ENCODE data around the gene STX5.
"Not testable (repeated sequence)": the region's sequence is repeated elsewhere in the genome, so short reads cannot be mapped to it uniquely, and the experiment has no call there.

The STX5 gene, protein sequence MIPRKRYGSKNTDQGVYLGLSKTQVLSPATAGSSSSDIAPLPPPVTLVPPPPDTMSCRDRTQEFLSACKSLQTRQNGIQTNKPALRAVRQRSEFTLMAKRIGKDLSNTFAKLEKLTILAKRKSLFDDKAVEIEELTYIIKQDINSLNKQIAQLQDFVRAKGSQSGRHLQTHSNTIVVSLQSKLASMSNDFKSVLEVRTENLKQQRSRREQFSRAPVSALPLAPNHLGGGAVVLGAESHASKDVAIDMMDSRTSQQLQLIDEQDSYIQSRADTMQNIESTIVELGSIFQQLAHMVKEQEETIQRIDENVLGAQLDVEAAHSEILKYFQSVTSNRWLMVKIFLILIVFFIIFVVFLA

DNA sequence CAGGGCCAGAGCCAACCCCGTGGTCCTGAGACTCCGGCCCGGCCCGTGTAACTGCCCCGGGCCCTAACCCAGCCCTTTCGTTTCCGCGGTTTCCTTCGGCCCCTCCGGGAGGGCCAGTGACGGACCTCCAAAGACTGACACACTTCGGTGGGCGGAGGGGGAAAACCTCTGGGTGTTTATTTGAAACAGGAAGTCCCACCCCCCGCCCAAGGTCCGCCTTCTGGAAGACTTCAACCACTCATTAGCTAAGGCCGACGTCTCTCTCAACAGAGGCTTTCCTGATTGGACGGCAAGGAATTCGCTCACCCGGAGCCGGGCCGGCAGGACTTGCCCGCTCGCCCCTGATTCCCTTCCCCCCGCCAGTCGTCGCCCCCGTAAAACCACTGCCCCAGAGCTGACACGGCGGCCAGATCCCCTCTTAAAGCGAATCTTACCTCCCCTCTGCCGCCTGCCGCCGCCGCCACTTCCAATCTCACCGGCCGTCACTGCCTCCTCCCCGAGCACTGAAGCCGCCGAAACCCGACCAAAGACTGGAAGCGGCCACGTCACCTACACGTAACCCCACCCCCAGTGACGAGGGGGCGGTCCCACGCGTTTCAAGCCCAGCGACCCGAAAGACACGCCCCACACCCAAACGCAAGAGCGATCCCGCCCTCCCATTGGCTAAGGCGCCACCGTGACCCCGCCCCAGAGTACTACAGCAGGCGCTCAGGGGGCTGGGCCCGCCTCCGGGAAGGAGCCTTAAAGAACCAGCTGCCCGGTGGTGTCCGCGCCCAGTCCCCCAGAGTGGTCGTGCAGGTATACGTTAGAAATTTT lies at the start of gene STX5:
TSS of gene STX5 (minus strand) at position 532 of the 816 bp plus-strand sequence. CDS start 808 bp downstream, outside the sequence.
- peak; percentile 98 for DNase-seq

DNA sequence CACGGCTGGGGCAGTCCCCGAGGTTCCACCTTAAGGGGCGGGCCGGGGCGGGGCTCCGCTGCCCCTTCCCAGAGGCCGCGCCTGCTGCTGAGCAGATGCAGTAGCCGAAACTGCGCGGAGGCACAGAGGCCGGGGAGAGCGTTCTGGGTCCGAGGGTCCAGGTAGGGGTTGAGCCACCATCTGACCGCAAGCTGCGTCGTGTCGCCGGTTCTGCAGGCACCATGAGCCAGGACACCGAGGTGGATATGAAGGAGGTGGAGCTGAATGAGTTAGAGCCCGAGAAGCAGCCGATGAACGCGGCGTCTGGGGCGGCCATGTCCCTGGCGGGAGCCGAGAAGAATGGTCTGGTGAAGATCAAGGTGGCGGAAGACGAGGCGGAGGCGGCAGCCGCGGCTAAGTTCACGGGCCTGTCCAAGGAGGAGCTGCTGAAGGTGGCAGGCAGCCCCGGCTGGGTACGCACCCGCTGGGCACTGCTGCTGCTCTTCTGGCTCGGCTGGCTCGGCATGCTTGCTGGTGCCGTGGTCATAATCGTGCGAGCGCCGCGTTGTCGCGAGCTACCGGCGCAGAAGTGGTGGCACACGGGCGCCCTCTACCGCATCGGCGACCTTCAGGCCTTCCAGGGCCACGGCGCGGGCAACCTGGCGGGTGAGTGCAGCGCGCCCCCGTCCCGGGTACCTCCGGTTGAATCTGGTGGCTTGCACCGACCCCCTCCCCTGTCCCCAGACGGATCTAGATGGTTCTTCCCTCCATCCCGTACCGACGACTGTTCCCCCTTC lies 49.1 kb upstream of the STX5 start, which contains the start of gene SLC3A2:
TSS of gene SLC3A2 (plus strand) at position 94 of the 776 bp plus-strand sequence. CDS start at position 222, 128 bp downstream.
- peak; percentile 82 for DNase-seq

DNA sequence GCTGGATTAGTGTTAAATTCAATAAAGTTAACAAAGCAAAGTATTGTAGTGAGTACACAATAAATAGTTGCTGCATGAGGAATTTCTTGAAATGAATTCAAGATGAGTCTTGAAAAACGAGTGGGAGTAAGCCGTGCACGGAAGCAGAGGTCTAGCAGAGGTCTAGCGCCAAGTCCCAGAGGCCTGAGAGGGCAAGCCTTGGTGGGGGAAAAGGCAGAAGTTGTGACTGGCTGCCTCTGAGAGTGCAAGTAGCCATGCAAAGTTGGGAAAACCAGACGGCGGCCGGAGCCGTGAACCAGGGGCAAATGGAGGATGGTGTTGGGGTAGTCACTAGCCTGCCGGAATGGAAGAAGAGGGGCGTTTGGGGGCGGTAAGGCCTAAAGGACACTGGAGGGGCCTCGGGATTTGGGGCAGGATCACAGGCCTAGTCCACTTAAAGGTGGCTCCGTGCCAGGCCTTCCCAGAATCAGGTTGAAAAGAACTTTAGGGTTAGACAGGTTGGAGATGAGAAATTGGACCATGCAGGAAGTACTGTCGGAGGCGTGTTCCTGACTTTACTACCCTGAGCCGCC lies 48.5 kb upstream of the STX5 start:
- no peak for DNase-seq

DNA sequence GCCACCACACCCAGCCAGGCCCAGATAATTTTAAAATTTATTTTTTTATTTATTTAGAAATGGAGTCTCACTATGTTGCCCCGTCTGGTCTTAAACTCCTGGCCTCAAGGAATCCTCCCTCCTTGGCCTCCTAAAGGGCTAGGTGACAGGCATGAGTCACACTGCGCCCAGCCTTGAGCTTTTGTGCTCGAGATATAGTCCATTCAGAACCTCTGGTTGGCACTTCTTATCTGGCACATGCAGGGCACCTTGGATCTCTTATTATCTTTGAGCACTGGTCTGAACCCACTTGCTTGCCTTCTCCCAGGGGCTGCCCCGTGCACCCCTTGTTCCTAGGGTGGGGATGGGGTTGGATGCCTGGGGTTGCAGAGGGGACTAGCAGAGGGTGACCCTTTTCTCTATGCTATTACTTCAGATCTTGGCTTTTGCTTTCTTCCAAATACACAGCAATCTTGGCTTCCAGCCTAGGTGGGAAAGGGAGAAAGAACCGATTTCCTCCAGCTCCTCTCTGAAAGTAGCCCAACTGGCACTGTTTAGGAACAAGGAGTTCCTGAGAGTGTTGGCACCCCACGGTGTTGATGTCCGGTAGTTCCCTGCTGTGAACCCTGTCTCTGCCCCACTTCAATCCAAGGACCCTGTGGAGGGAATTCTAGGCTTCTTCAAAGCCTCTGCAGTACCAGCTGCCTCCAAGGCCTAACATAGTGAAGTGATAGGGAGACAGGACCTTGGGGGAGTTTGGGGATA lies 47.6 kb upstream of the STX5 start:
- no peak for DNase-seq

DNA sequence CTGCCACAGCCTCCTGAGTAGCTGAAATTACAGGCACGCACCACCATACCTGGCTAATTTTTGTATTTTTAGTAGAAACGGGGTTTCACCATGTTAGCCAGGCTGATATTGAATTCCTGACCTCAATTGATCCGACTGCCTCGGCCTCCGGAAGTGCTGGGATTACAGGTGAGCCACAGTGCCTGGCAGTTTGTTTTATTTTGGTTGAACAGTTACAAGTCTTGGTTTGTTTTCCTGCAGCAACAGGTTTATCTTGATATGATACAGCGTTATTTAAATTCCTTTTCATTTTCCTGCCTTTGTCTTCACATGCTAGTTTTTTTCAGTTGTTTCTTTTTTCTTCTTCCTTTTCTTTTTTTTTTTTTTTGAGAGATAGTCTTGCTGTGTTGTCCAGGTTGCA lies 44.9 kb upstream of the STX5 start:
- DNase-seq = no peak

DNA sequence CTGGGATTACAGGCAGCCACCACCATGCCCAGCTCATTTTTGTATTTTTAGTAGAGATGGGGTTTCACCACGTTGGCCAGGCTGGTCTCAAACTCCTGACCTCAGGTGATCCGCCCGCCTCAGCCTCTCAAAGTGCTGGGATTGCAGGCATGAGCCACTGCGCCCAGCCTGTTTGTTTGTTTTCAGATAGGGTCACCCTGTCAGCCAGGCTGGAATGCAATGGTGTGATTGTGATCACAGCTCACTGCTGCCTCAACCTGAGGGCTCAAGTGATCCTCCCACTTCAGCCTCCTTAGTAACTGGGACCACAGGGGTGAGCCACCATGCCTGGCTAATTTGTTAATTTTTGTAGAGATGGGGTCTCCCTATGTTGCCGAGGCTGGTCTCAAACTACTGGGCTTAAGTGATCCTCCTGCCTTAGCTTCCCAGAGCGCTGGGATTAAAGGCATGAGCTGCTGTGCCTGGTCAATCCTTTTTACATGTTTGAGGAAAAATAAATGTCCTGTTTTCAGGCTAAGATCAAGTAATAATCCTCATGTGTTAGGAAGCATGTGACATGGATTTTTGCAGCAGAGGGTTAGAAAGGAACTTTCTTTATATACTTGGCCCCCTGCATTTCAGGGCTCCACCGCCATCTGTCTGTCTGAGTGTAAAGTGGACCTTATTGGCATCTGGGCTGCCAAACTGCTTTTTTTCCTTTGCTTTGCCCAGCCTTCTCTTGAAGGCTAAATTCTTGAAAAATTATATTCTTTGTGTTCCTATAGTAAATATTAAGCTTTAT lies 44.0 kb upstream of the STX5 start:
- DNase-seq = no peak

DNA sequence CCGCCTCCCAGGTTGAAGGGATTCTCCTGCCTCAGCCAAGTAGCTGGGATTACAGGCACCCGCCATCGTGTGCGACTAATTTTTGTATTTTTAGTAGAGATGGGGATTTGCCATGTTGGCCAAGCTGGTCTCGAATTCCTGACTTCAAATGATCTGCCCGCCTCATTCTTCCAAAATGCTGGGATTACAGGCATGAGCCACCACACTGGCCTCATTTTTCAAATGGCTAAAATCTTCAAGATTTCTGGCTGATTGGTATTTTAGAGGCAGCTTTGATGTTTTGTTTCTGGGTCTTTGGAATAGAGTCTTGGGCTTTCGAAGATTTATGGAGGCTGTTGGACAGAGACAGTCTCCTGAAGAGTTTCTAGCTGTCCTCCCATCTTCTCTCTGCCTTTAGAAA lies 43.0 kb upstream of the STX5 start:
- no peak for DNase-seq

DNA sequence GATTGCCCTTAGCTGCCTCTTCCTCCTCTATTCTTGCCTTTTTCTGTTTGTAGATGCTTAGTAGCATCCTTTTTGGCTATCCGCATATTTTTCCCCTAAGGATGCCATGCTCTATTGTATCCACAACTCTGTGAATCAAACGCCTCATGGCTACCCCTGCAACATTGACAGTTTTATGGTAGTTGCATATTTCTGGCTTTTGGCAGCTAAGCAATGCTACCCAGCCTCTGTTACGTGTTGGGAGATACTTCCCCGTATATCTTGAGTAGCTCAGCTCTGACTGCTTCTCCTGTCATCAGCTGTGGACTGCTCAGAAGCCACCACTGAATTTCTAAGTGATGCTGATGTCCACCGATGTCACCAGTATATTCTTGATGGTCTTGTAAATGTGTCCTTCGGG lies 33.8 kb upstream of the STX5 start:
- DNase-seq = no peak

DNA sequence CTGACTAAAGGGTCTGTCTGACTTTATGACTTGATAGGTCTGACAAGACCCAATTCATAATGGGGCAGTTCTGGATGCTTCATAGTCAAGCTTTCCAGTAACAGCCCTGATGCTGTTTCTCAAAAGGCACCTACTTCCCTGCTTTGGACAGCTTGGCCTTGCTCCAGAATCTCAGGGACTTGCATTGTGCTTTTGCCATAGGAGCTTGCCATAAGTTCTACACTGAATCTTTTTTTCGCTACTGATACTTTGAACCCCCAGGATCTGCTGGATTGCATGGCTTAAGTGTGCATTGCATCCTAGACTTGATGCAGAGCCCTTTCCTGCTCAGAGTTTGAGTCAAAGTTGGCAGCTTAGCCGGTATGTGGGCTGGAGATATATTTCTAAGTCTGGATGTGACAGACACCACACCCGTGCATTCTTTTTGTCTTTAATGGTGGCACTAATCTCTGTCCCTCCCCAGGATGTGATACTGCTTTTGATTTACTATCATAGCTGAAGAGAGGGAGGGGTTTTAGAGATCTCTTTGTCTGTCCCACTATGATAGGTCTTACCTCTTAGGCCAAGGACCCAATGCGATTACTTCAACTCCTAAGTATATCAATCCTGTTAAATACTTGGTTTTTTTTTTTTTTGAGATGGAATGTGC lies 32.0 kb upstream of the STX5 start:
- no peak for DNase-seq

DNA sequence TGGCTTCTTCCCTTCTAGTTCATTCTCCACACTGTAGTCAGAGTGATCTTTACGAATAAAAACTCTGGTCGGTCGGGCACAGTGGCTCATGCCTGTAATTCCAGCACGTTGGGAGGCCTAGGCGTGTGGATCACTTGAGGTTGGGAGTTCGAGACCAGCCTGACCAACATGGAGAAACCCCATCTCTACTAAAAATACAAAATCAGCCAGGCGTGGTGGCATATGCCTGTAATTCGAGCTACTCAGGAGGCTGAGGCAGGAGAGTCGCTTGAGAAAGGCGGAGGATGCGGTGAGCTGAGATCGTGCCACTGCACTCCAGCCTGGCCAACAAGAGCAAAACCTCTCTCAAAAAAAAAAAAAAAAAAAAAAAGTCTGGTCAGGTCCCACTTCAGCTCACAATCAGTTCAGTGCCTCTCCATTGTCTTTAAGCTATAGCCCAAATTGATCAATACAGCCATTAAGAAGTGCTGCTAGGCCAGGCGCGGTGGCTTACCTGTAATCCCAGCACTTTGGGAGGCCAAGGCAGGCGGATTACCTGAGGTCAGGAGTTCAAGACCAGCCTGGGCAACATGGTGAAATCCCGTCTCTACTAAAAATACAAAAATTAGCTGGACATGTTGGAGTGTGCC lies 29.8 kb upstream of the STX5 start:
- not testable (repeated sequence) for DNase-seq

DNA sequence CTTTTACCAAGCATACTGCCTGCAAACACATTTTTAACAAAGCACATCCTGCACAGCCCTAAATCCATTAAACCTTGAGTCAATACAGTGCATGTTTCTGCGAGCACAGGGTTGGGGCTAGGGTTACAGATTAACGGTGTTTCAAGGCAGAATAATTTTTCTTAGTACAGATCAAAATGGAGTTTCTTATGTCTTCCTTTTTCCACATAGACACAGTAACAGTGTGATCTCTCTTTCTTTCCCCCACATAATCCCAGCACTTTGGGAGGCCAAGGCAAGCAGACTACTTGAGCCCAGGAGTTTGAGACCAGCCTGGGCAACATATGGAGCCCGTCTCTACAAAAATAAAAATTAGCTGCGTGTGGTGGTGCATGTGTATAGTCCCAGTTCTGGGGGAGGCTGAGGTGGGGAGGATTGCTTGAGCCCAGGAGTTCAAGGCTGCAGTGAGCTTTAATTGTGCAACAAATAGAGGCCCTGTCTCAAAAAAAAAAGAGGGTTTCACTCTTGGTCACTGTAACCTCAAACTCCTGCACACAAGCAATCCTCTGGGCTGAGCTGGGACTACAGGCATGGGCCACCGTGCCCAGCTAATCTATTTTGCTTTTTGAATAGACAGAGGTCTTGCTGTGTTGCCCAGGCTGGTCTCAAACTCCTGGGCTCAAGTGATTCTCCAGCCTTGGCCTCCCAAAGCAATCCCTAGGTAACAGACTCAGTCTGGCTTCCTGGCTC lies 29.1 kb upstream of the STX5 start:
- DNase-seq = no peak

DNA sequence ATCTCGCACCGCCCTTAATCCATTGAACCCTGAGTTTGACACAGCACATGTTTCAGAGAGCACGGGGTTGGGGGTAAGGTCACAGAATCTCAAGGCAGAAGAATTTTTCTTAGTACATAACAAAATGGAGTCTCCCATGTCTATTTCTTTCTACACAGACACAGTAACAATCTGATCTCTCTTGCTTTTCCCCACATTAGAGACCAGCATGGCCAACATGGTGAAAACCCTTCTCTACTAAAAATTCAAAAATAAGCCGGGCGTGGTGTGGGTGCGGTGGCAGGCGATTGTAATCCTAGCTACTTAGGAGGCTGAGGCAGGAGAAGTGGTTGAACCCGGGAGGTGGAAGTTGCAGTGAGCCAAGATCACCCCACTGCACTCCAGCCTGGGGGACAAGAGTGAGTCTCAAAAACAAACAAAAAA lies 27.4 kb upstream of the STX5 start:
- DNase-seq = not testable (repeated sequence)

DNA sequence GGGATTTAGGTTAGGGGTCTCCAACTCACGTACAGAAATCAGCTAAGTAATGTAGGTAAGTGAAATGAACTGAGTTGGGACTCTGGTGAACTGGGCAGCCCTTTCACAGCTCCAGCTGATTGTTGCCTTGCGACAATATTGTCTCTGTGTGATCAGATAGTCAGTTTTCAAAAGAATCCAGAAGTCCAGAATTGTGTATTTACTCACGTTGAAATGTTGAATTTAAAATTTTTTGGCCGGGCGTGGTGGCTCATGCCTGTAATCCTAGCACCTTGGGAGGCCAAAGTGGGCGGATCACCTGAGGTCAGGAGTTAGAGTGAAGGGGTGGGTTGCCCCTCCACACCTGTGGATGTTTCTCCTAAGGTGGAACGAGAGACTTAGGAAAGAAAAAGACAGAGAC lies 26.4 kb upstream of the STX5 start:
- no peak for DNase-seq

DNA sequence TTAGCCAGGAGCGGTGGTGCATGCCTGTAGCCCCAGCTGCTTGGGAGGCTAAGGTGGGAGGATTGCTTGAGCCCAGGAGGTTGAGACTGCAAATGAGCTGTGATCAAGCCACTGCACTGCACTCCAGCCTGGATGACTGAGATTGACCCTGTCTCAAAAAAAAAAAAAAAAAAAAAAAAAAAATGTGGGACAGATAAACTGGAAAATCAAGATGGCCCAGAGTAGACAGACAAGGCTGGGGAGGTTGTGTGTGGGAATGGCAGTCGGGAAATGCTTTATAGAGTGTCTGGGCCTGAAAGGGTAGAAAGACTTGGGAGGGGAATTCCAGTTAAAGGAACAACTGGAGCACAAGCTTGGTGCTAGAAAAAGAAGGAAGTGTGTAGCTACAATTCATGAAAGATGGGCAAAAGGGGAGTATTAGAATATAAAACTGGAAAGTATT lies 25.7 kb upstream of the STX5 start:
- no peak for DNase-seq

DNA sequence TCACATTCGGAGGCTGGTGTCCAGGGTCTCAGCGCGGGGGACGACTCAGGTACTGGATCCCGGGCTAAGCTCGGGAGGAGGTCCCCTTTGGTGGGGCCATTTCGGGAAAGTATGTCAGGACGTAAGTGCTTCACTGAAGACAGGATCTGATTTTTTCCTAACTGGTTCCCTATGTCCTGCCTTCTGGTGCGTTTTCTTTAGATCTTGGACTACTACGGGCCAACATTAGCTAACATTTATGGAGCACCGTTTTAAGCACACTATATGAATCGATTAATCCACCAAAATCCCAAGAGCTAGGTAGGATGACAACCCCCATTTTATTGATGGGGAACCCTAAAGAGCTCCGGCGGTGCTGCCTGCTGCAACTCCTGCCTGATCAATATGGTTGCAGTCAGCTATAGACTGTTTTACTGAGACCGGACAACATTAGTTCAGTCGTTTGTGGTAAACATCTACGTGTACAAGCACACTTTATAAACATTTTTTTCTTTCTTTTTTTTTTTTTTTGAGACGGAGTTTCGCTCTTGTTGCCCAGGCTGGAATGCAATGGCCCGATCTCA lies 24.6 kb upstream of the STX5 start:
- no peak for DNase-seq

DNA sequence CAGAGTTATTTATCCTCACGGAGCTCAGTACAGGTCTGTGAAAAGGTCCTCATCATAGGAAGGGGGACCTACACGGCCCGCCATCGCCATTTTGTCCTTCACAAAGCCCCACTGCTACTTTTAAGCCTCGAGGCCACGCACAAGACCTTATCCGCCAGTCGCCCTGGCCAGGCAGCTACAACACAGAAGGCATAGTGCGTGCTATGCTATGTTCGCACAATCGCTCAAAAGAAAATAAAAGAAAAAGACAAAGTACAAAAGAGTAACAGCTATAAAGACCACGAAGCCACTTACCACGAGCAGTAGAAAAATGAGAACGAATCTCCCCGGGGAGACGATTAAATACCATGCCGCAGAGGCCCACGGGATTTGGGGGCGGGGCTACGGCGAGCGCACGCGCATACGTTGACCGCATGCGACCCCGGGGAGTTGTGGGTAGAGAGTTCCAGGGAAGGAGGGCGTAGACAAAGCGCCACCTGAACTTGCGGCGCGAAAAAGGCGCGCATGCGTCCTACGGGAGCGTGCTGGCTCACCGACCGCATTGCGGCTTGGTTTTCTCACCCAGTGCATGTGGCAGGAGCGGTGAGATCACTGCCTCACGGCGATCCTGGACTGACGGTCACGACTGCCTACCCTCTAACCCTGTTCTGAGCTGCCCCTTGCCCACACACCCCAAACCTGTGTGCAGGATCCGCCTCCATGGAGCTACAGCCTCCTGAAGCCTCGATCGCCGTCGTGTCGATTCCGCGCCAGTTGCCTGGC lies 23.9 kb upstream of the STX5 start:
- peak; percentile 98 for DNase-seq

DNA sequence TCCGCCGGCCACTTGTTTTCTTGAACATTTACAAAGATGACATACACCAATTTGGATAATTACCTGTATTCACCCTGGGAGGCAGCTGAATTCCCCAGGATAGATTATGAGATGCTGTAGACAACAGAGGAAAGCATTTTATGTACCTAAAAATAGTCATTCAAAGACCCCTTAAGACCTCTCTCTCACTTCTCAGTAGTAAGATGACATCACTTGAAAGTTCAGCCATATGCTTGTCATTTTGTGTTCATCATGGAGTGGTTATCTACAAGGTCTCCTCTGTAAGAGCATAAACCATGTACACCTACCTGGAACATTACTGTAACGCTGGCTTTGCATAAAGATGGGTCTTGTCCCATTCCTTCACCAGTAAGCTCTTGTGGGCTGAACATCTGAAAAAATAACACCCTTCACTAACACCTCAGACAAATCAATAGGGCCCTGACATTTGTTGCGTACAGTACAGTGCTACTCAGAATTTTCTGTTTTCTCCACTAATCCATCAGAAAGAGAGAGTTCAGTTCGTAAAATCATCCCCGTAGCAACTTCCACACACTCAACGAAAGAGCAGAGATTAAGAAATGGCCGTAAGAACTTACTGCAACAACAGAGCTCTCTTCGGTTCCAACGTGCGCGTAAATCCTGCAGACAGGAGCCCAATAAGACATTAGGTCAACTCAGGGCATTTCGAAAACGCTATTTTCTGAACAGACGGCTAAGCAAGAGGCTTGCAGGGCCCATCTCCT lies 23.1 kb upstream of the STX5 start:
- no peak for DNase-seq
